Measurements from ENCODE around the gene RPGRIP1.

The RPGRIP1 gene

GRCh38 chr14:21279783-21280182 lies at the start of gene RPGRIP1:
Gene RPGRIP1 (plus strand): TSS chr14:21280083. CDS start chr14:21287977, 7,894 bp downstream.
- no peaks in the 10 kb centered on the region for H3K36me3 ChIP-seq (ENCODE audit: control insufficient read depth, insufficient read depth, low read length)
- H3K27me3 ChIP-seq (ENCODE audit: control insufficient read depth, insufficient read depth, low read length), result no peaks in the 10 kb centered on the region
- H3K4me1 ChIP-seq (ENCODE audit: control insufficient read depth, insufficient read depth, low read length), result no peaks in the 10 kb centered on the region
- H3K9me3 ChIP-seq (ENCODE audit: control insufficient read depth, insufficient read depth, low read length), result no peaks in the 10 kb centered on the region
- no peak within 1 kb of the TSS for H3K9ac ChIP-seq (ENCODE audit: low read depth, low read length)
- H3K4me3 ChIP-seq (ENCODE audit: low read depth, low read length), result no peak within 1 kb of the TSS

DNA sequence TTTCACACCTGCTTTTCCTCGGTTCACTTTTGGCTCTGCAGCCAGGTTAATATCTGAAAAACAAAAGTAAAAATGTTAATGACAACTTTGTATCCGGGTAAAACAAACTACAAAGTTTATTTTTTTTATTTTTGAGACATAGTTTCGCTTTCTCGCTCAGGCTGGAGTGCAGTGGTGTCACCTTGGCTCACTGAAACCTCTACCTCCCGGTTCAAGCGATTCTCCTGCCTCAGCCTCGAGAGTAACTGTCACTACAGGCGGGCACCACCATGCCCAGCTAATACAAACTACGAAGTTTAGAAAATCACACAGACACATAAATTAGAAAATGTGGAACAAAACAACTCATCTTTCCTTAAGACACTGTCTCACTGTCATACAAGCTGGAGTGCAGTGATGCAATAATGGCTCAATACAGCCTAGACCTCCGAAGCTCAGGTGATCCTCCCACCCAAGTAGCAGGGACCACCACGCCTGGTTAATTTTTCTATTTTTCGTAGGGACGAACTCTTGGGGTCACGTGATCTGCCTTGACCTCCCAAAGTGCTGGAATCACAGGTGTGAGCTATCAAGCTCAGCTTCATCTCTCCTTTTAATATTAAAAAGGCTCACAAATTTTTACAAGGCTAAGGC lies 48.7 kb upstream of the RPGRIP1 start:
- Histone ChIP-seq H3K4me3 (ENCODE audit: low read depth, low read length) (no peak overlapping the region), H3K27me3 (ENCODE audit: control insufficient read depth, insufficient read depth, low read length) (no peaks in the 10 kb centered on the region), H3K9ac (ENCODE audit: low read depth, low read length) (no peak overlapping the region), H3K9me3 (ENCODE audit: control insufficient read depth, insufficient read depth, low read length) (no peaks in the 10 kb centered on the region), H3K36me3 (ENCODE audit: control insufficient read depth, insufficient read depth, low read length) (peaks cover 43% of the 10 kb centered on the region), H3K4me1 (ENCODE audit: control insufficient read depth, insufficient read depth, low read length) (no peaks in the 10 kb centered on the region)

- H3K36me3 ChIP-seq (ENCODE audit: control insufficient read depth, insufficient read depth, low read length), result peaks cover 37% of the 10 kb centered on the region
- H3K4me1 ChIP-seq (ENCODE audit: control insufficient read depth, insufficient read depth, low read length), result no peaks in the 10 kb centered on the region
Observed at GRCh38 chr14:21233457-21234076, 46.3 kb upstream of the RPGRIP1 start.

GRCh38 chr14:21234112-21234511 lies 45.8 kb upstream of the RPGRIP1 start:
- Histone ChIP-seq H3K4me1 (ENCODE audit: control insufficient read depth, insufficient read depth, low read length) (no peaks in the 10 kb centered on the region), H3K4me3 (ENCODE audit: low read depth, low read length) (no peak overlapping the region), H3K27me3 (ENCODE audit: control insufficient read depth, insufficient read depth, low read length) (no peaks in the 10 kb centered on the region), H3K9ac (ENCODE audit: low read depth, low read length) (no peak overlapping the region), H3K9me3 (ENCODE audit: control insufficient read depth, insufficient read depth, low read length) (no peaks in the 10 kb centered on the region), H3K36me3 (ENCODE audit: control insufficient read depth, insufficient read depth, low read length) (peaks cover 35% of the 10 kb centered on the region)

More at GRCh38 chr14:21233457-21234076, 46.3 kb upstream of the RPGRIP1 start:
- no peak overlapping the region for H3K4me3 ChIP-seq (ENCODE audit: low read depth, low read length)
- no peaks in the 10 kb centered on the region for H3K27me3 ChIP-seq (ENCODE audit: control insufficient read depth, insufficient read depth, low read length)
- H3K9me3 ChIP-seq (ENCODE audit: control insufficient read depth, insufficient read depth, low read length), result no peaks in the 10 kb centered on the region
- no peak overlapping the region for H3K9ac ChIP-seq (ENCODE audit: low read depth, low read length)

- Histone ChIP-seq H3K4me3 (ENCODE audit: low read depth, low read length) (no peak overlapping the region), H3K27me3 (ENCODE audit: control insufficient read depth, insufficient read depth, low read length) (no peaks in the 10 kb centered on the region), H3K9me3 (ENCODE audit: control insufficient read depth, insufficient read depth, low read length) (no peaks in the 10 kb centered on the region), H3K4me1 (ENCODE audit: control insufficient read depth, insufficient read depth, low read length) (no peaks in the 10 kb centered on the region), H3K36me3 (ENCODE audit: control insufficient read depth, insufficient read depth, low read length) (peaks cover 11% of the 10 kb centered on the region), H3K9ac (ENCODE audit: low read depth, low read length) (no peak overlapping the region)
Observed at GRCh38 chr14:21236948-21237797, 42.7 kb upstream of the RPGRIP1 start.

- H3K27me3 ChIP-seq (ENCODE audit: control insufficient read depth, insufficient read depth, low read length), result no peaks in the 10 kb centered on the region
- H3K4me1 ChIP-seq (ENCODE audit: control insufficient read depth, insufficient read depth, low read length), result no peaks in the 10 kb centered on the region
- no peaks in the 10 kb centered on the region for H3K9me3 ChIP-seq (ENCODE audit: control insufficient read depth, insufficient read depth, low read length)
- no peak overlapping the region for H3K4me3 ChIP-seq (ENCODE audit: low read depth, low read length)
- H3K36me3 ChIP-seq (ENCODE audit: control insufficient read depth, insufficient read depth, low read length), result no peaks in the 10 kb centered on the region
- H3K9ac ChIP-seq (ENCODE audit: low read depth, low read length), result no peak overlapping the region
Observed at GRCh38 chr14:21238823-21239518, 40.9 kb upstream of the RPGRIP1 start.

DNA sequence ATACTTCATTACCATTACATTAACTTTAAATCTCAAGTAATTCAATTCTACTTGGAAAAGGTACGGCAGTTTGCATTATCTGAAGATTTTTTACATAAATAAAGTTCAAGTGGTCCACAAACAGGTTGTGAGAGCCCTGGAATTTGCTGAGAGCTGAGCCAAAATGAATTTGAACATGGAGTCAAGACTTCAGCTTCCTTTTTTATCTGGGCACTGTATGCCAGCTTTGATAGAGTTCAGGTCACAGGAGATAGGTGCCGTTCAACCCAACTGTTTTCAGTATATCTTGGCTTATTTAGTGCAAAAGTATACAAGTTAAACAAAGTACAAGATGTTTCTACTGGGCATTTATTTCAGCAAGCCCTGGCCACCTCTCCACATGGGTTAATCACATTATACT lies 39.5 kb upstream of the RPGRIP1 start:
- Histone ChIP-seq H3K4me1 (ENCODE audit: control insufficient read depth, insufficient read depth, low read length) (no peaks in the 10 kb centered on the region), H3K27me3 (ENCODE audit: control insufficient read depth, insufficient read depth, low read length) (no peaks in the 10 kb centered on the region), H3K36me3 (ENCODE audit: control insufficient read depth, insufficient read depth, low read length) (no peaks in the 10 kb centered on the region), H3K9ac (ENCODE audit: low read depth, low read length) (no peak overlapping the region), H3K9me3 (ENCODE audit: control insufficient read depth, insufficient read depth, low read length) (no peaks in the 10 kb centered on the region), H3K4me3 (ENCODE audit: low read depth, low read length) (no peak overlapping the region)

- Histone ChIP-seq H3K4me3 (ENCODE audit: low read depth, low read length) (no peak overlapping the region), H3K36me3 (ENCODE audit: control insufficient read depth, insufficient read depth, low read length) (no peaks in the 10 kb centered on the region), H3K27me3 (ENCODE audit: control insufficient read depth, insufficient read depth, low read length) (no peaks in the 10 kb centered on the region), H3K9ac (ENCODE audit: low read depth, low read length) (no peak overlapping the region), H3K9me3 (ENCODE audit: control insufficient read depth, insufficient read depth, low read length) (no peaks in the 10 kb centered on the region), H3K4me1 (ENCODE audit: control insufficient read depth, insufficient read depth, low read length) (no peaks in the 10 kb centered on the region)
Observed at GRCh38 chr14:21241218-21241819, 38.6 kb upstream of the RPGRIP1 start.

GRCh38 chr14:21244544-21244943 lies 35.3 kb upstream of the RPGRIP1 start:
- no peaks in the 10 kb centered on the region for H3K36me3 ChIP-seq (ENCODE audit: control insufficient read depth, insufficient read depth, low read length)
- no peak overlapping the region for H3K9ac ChIP-seq (ENCODE audit: low read depth, low read length)
- no peaks in the 10 kb centered on the region for H3K27me3 ChIP-seq (ENCODE audit: control insufficient read depth, insufficient read depth, low read length)
- H3K9me3 ChIP-seq (ENCODE audit: control insufficient read depth, insufficient read depth, low read length), result no peaks in the 10 kb centered on the region
- no peaks in the 10 kb centered on the region for H3K4me1 ChIP-seq (ENCODE audit: control insufficient read depth, insufficient read depth, low read length)
- H3K4me3 ChIP-seq (ENCODE audit: low read depth, low read length), result no peak overlapping the region

DNA sequence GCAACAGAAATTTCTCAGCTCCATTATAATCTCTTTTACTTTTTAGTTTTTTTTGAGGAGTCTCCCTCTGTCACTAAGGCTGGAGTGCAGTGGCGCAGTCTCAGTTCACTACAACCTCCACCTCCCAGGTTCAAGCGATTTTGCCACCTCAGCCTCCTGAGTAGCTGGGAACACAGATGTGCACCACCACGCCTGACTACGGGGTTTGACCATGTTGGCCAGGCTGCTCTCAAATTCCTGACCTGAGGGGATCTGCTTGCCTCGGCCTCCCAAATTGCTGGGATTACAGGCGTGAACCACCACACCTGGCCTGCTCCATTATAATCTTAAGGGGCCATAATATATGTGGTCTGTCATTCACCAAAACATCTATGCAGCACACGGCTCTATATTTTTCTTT lies 34.1 kb upstream of the RPGRIP1 start:
- Histone ChIP-seq H3K27me3 (ENCODE audit: control insufficient read depth, insufficient read depth, low read length) (no peaks in the 10 kb centered on the region), H3K9me3 (ENCODE audit: control insufficient read depth, insufficient read depth, low read length) (no peaks in the 10 kb centered on the region), H3K9ac (ENCODE audit: low read depth, low read length) (no peak overlapping the region), H3K4me1 (ENCODE audit: control insufficient read depth, insufficient read depth, low read length) (no peaks in the 10 kb centered on the region), H3K4me3 (ENCODE audit: low read depth, low read length) (no peak overlapping the region), H3K36me3 (ENCODE audit: control insufficient read depth, insufficient read depth, low read length) (no peaks in the 10 kb centered on the region)

GRCh38 chr14:21248338-21248737 lies 31.5 kb upstream of the RPGRIP1 start:
- Histone ChIP-seq H3K4me3 (ENCODE audit: low read depth, low read length) (no peak overlapping the region), H3K9me3 (ENCODE audit: control insufficient read depth, insufficient read depth, low read length) (no peaks in the 10 kb centered on the region), H3K4me1 (ENCODE audit: control insufficient read depth, insufficient read depth, low read length) (no peaks in the 10 kb centered on the region), H3K9ac (ENCODE audit: low read depth, low read length) (no peak overlapping the region), H3K36me3 (ENCODE audit: control insufficient read depth, insufficient read depth, low read length) (peaks cover 2% of the 10 kb centered on the region), H3K27me3 (ENCODE audit: control insufficient read depth, insufficient read depth, low read length) (no peaks in the 10 kb centered on the region)

All from iPS-15b (cell line).